GM18508 (cell line): ENCODE data around the gene PSD2.

Source experiments
- ATAC-seq: cut with Tn5 transposase; IDR thresholded peaks from one replicate; pipeline ENCODE4 v1.9.1; 2021; ENCODE audit warnings: moderate number of reproducible peaks; ENCODE audit not compliant: insufficient read depth, unreplicated experiment

The PSD2 gene

GRCh38 chr5:139850423-139851016, 54.9 kb downstream of the PSD2 start:
- ATAC-seq = no peak

GRCh38 chr5:139851558-139851957, 56.0 kb downstream of the PSD2 start:
- ATAC-seq = no peak

- no peak for ATAC-seq
These were observed 57.1 kb downstream of the PSD2 start for GRCh38 chr5:139852696-139853095.

- no peak for ATAC-seq
These were observed 58.5 kb downstream of the PSD2 start for GRCh38 chr5:139854029-139854605.

DNA sequence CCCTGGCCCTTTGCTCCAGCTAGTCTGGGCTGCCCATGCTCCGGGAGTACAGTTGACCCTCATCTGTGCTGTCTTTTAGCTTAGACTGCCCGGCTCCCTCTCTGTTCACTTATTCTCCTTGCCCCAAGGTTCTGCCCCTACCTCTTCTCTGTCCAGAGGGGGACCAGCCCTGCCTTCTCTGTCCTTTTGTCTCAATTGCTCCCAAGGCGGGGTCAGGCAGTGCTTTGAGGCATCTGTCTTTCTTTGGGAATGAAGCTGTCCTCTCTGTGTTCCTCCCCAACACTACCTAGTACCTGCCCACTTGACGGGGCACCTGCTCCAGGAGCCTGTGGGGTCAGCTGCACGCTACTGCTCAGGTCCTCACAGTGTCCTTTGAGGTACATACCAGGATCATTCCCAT, 59.3 kb downstream of the PSD2 start:
- no peak for ATAC-seq

DNA sequence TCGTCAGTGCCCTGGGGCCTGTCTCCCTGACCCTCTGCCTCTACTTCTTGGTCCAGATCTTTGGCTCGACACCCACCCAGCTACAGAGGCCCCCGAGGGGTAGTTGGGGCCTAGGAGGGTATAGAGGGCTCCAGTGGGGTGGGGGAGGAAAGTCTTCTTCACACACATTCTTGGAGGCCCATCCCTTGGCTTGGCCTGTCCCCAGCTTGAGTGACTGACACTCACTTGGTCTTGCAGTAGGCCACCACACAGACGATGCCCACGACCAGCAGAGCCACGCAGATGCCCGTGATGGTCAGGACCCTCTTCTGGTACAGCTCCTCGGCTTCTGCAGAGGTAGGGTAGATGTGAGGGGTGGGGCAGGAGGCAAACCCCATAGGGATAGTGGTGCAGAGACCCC, 59.8 kb downstream of the PSD2 start:
- ATAC-seq = no peak

GRCh38 chr5:139855946-139856540, 60.4 kb downstream of the PSD2 start:
- ATAC-seq = no peak

DNA sequence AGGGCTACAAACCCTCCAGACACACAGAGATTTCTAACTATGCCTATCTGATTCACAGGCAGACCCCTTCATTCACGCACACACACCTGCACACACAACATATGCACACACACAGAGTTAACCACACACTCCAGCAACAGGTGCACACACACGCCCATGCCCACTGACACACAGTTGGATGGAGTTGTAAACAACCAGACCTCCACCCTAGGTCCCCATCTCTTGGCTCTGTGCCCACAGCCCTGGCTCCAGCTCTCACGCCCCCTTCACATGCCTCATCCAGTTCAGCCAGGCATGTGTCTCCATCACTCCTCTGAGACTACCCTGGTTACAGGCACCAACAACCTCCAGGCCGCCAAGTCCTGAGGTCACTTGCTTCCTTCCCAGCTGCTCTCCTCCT, 61.1 kb downstream of the PSD2 start:
- no peak for ATAC-seq

- ATAC-seq = no peak
These were observed 63.4 kb downstream of the PSD2 start for GRCh38 chr5:139859013-139859412.

DNA sequence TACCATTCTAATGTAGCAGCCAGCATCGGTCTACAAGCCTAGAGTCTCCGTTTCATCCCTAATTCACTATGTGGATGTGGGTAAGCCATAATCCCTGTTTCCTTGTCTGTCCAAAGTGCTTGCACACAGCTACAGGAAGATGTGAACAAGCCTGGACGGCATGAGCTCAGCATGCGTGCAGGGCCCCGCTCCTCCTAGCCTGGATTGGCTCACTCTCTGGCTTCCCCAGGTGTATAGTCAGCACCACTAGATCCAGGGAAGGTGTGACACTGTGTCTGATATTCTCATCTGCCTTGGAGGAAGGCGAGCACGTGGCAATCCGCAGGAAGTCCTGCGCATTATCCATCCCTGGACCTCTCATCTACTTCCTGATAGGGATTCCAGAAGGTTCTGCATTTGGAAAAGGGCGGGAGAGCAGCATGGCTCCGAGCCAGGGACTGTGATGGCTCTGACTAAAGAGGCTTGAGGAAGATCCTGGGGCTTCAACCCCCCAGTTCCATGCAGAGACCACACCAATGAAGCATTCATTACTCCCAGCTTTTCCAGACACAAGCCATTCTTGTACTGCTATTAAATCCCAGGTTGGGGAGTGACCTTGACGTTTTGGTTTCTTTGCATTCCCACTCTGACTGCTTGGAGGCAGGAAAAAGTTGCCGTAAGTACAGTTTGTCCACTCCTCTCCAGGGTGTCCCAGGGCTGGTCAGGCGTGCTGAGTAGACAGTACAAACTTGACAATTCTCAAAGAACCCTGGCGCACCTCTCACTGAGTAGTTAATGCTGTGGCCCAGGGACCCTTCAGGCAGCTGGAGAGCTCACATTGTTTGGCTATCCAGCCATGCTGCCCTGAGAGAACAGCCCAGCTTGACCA, 65.6 kb downstream of the PSD2 start:
- ATAC-seq = no peak

GRCh38 chr5:139861889-139862207, 66.2 kb downstream of the PSD2 start:
- ATAC-seq = no peak

DNA sequence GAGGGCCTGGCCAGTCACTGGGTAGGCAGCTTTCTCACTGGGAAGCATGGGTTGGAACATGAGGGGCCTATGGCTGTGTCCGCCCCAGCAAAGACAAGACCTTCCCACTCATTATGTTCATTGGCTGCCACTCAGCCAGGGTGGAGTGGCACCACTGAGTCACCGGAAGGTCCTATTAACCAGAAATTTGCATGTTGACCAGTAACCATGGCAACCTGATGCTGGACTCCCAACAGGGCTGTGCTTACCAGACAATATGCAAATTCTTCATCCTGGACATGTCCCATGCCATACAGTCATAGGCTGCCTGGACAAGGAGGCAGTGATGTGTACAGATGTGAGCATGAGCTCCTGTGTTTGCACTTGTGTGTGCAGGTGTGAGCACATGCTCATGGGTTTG, 66.7 kb downstream of the PSD2 start:
- ATAC-seq = no peak

DNA sequence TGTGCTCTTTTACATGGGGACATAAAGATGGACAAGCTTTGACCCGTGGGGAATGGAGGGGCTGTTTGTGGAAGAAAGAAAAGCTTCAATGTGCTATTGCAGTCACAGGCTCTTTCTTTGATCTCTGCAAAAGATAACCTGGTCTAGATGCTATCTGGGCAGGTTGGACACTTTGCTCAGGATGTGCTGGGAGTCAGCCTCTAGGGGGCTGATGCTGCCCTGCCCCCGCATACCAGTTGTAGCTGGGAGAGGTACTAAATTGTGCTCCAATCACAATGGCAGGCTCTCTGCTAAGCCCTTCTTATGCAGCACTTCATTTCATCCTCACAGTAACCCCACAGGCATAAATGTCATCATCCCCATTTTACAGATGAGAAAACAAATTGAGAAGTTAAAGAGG, 67.2 kb downstream of the PSD2 start:
- no peak for ATAC-seq

GRCh38 chr5:139863361-139863760, 67.8 kb downstream of the PSD2 start:
- ATAC-seq = no peak

DNA sequence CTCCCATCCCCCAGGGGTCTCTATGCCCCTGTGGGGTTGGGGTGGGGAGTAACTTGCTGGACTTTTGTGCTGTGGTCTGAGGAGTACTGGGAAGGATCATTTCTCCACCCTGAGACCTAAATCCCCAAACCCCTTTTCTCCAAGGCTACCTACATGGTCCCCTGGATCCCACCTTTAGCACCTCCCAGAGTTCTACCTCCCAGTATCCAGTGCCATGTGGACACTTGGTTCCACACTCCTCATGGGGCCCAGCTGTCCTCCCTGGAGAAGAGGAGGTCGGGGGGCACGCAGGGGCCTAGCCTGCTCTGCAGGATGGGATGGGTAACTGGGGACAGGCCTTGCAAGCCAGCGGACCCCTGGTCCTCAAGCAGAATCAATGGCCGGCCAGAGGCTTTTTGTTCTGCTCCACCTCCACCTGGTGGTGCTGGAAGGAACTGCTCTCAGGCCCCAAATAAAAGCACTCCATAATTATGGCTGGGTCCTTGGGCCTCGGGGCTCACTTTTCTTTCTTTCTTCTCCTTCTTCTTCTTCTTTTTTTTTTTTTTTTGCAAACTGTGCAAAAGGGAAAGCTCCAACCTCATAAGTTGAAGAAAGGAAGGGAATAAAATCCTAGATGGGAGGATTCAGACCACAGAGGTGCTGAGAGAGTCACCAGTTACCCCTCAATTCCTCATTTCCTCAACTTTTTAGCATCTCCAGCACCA, 68.4 kb downstream of the PSD2 start:
- no peak for ATAC-seq

GRCh38 chr5:139864716-139865483, 69.3 kb downstream of the PSD2 start:
- ATAC-seq = no peak

DNA sequence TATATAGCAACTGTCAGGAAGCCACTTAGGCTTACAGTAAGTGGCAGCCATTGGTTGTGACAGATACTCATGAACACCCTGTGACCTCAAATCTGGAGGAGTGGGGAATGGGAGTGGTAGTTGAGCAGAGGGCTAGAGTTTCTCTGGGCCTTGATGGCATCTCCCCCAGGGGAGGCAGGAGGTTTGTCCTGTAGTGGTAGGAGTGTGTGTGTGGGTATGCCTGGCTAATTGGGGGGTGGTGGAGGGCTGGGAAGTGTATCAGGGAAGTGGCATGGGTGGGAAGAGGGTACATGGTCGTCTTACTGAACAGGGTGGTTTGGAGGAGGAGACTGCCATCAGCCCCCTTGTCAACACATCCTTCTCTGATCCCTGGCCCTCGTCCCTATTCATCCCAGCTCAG, 71.5 kb downstream of the PSD2 start:
- ATAC-seq = no peak

- ATAC-seq = no peak
These were observed 72.0 kb downstream of the PSD2 start for GRCh38 chr5:139867581-139867980.

DNA sequence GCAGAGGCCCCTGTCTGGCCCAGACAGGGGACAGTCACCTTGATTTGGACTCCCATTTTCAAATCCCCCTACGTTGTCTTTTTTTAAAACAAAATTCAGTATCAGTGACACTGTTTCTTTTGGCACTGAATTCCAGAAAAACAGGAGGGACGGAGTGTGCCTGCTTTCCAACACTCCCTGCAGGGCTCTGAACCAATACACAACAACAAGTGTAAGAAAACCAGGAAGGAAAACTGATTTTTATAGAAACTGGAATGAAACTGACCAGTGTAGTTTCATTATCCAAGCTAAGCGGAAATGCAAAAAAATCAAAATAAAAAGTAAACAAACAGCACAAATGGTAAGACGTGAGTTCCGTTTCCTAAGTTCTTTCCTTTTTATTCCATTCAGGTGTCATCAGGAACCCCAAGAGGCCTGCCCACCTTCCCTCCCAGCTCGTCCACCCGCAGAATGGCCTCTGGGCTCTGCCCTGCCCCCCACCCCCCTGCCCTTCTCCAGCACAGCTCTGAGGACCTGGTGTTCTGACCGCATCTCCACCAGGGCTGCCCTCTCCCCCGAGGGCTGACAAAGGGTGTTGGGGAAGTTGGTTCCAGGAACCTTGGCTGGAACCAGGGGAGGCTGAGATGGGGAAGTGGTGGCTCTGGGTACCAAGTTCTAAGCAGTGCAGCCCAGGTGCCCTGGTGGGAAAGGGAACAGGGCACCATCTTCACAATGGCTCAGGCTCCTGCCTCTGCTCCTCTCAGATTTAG, 73.6 kb downstream of the PSD2 start:
- no peak for ATAC-seq
